A673 (cell line): ENCODE measurements around the gene CST4.

ENCODE experiments used
- EZH2 ChIP-seq: fragments of 200-600 bp; sonication (generic); IDR thresholded peaks from 2 replicates; pipeline ENCODE4 v1.6.1; 2017; ENCODE audit warnings: borderline replicate concordance, low read depth, mild to moderate bottlenecking, mixed read lengths, antibody characterized with exemption, low read length; ENCODE audit not compliant: poor library complexity, severe bottlenecking
- TF ChIP-seq, protein P1 (sequence below): fragments of 300-800, 200-600 bp; sonication (generic); conservative IDR thresholded peaks from 2 replicates; pipeline ENCODE4 v1.5.1; 2017; ENCODE audit warnings: low read depth, mild to moderate bottlenecking, antibody characterized with exemption, low read length, moderate library complexity, mixed read lengths

DNA sequence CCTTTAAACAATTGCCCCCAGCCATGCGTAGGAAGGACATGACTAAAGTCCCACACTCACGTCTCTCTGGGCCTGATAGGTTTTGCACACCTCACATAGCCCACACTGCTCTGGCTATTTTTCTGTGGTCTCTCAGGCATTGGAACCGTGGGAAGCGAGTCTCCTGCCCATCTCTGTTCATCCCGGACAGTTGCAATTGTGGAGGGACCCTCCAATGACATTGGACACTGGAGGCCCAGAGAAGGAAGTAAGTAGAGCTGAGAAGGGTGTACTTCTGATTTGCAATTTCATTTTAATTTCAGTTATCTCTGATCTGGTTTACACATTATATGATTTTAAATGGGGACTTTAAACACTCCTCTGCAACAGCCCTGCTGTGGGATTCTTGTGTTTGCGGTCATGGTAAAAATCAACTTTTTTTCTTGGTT is 27.8 kb downstream of the CST4 start:
- TF ChIP-seq, protein P1, sequence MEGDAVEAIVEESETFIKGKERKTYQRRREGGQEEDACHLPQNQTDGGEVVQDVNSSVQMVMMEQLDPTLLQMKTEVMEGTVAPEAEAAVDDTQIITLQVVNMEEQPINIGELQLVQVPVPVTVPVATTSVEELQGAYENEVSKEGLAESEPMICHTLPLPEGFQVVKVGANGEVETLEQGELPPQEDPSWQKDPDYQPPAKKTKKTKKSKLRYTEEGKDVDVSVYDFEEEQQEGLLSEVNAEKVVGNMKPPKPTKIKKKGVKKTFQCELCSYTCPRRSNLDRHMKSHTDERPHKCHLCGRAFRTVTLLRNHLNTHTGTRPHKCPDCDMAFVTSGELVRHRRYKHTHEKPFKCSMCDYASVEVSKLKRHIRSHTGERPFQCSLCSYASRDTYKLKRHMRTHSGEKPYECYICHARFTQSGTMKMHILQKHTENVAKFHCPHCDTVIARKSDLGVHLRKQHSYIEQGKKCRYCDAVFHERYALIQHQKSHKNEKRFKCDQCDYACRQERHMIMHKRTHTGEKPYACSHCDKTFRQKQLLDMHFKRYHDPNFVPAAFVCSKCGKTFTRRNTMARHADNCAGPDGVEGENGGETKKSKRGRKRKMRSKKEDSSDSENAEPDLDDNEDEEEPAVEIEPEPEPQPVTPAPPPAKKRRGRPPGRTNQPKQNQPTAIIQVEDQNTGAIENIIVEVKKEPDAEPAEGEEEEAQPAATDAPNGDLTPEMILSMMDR = no peak
- no peak for TF ChIP-seq EZH2
